RWPE1 (cell line): ENCODE data around the gene TRAPPC2L.

Experiments
- CTCF ChIA-PET: fragments of 350-600 bp; sonication (Branson Sonifier 250); formaldehyde crosslinking; extraction: SDS; loops from one replicate; lab custom pipeline; 2021; lab: Yijun Ruan, JAX
- POLR2A ChIA-PET: fragments of 400-600 bp; formaldehyde crosslinking; extraction: SDS; loops from one replicate; lab custom pipeline; 2020; ENCODE audit warnings: antibody characterized with exemption; ENCODE audit not compliant: low non-redundant PET; lab: Yijun Ruan, JAX
- DNase-seq: peaks from one replicate; pipeline ENCODE4 v3.0.0; 2012; ENCODE audit warnings: low spot score
- H3K27ac ChIP-seq: fragments of 450-650 bp; 2 replicates; pipeline ENCODE4 v1.5.1; 2017
- CTCF ChIP-seq: fragments of 450-650 bp; conservative IDR thresholded peaks from 2 replicates; pipeline ENCODE4 v1.5.1; 2017; ENCODE audit warnings: low read depth, mild to moderate bottlenecking

The TRAPPC2L gene

DNA sequence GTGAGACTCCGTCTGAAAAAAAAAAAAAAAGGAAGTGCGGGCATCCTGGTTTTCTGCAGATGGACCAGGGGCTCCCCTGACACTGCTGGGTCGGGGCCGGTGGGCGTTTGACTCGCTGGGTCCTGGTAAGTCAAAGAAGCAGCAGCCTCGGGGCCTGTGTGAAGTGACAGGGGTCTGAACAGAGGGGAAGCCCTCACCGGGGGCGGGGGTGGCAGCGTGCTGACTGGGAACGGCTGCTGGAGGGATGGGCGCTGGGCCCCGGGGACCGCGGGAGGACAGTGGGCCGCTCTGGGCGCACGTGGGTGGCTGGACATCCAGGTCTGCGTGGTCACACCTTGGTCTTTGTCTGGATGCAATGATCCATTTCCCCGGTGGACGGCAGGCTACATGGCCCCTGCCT is 8.4 kb upstream of the TRAPPC2L start:
- no peak for DNase-seq
- CTCF ChIA-PET, result no interaction called here

DNA sequence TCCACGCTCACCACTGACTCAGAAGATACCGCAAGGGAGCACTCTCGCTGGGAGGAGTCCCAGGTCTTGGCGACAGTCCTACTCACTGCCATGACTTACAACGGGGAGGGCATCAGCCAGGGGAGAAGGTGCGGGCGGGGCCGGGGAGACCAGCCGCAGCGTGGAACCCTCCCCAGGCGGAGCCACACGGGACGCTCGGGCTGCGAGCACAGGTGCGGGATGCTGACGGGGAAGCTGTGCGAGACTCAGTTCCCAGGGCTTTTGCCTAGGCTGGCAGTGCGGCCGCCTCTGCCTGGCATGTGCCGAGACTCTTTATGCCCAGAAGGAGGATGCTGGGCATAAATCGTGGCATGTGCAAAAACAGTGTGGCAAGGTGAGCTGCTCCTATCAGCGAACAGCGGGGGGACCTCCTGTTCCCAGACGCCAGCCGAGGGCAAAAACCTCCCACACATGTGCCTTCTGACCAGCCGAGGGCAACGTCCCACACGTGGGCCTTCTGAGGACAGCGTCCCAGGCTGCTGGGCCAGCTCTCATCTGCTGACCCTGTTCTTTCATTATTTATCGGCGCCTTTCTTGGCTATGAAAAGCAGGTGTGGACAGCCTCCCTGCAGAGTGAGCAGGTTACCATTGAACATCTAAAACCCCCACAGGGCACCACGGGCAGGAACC is 6.3 kb upstream of the TRAPPC2L start:
- no peak overlapping the region for H3K27ac ChIP-seq
- ChIA-PET POLR2A (no interaction called here), CTCF (interaction anchor here (0.6 kb wide), 2 partner anchors 79 to 236 kb away, joined by 3 to 4 read pairs; no protein-coding TSS in a partner anchor)
- no peak for TF ChIP-seq CTCF
- no peak for DNase-seq

More for the DNA sequence above, 8.4 kb upstream of the TRAPPC2L start:
- H3K27ac ChIP-seq, result no peak overlapping the region; the same call in 1 of the 2 replicates
- TF ChIP-seq CTCF, result no peak
- POLR2A ChIA-PET, result no interaction called here

- no peak for TF ChIP-seq CTCF
- H3K27ac ChIP-seq, result no peak overlapping the region
- ChIA-PET CTCF (interaction anchor here (0.6 kb wide), 1 partner anchor 41 kb away, joined by 4 read pairs; no protein-coding TSS in a partner anchor), POLR2A (no interaction called here)
- no peak for DNase-seq
Measured at GRCh38 chr16:88851616-88852015, 5.3 kb upstream of the TRAPPC2L start.

- H3K27ac ChIP-seq, result peak overlapping the region; percentile 74
- POLR2A ChIA-PET, result no interaction called here
- no peak for TF ChIP-seq CTCF
- no peak for DNase-seq
- CTCF ChIA-PET, result interaction anchor here (0.8 kb wide), 1 partner anchor 68 kb away, joined by 3 read pairs; the partner anchor contains the start of gene PIEZO1
Measured at GRCh38 chr16:88853325-88853941, 3.5 kb upstream of the TRAPPC2L start.

- ChIA-PET POLR2A (interaction anchor here (0.7 kb wide), 1 partner anchor 60 kb away, joined by 3 read pairs; no protein-coding TSS in a partner anchor), CTCF (interaction anchor here (0.8 kb wide), 1 partner anchor 69 kb away, joined by 3 read pairs; the partner anchor contains the start of gene PIEZO1)
- DNase-seq, result no peak
Measured at GRCh38 chr16:88854306-88855111, 2.4 kb upstream of the TRAPPC2L start.

More at GRCh38 chr16:88854306-88855111, 2.4 kb upstream of the TRAPPC2L start:
- peak overlapping the region; percentile 74 for H3K27ac ChIP-seq
- no peak for TF ChIP-seq CTCF
